K562 (cell line): Measurements from ENCODE around the gene TCF21. TPM values are rescaled to one million over a fixed set of nuclear protein-coding genes. Genes with fewer than 3 reads are reported as not detected.

Experiments used
- ATAC-seq: fragments of 200-7000 bp; cut with Tn5 transposase; 3 replicates; pipeline ENCODE4 v1.9.1; 2020; ENCODE audit warnings: moderate library complexity
- BruUV-seq: library from RNA; stranded (reverse); fragments of 400-500 nt; replicated peaks from 2 replicates; lab custom pipeline; 2021; lab: Mats Ljungman, UMichigan
- CTCF ChIA-PET: fragments of 300-600 bp; formaldehyde crosslinking; extraction: SDS; loops from one replicate; lab custom pipeline; 2021; ENCODE audit warnings: low intra/inter-chr PET ratio; lab: Yijun Ruan, JAX
- POLR2A ChIA-PET: fragments of 300-600, 350-650 bp; sonication (Branson Sonifier 250); formaldehyde crosslinking; extraction: SDS; loops from one replicate; lab custom pipeline; 2021; ENCODE audit warnings: antibody characterized with exemption, inconsistent platforms; lab: Yijun Ruan, JAX
- DNase-seq, 4 experiments: peaks; one replicate each; pipeline versions ENCODE4 v3.0.0 to v3.0.0-alpha.2; 2011 to 2018; ENCODE audit warnings: low spot score in 3 of 4, mixed read lengths in 3 of 4; ENCODE audit errors: extremely low read depth in 1 of 4
- FAIRE-seq: peaks from 2 replicates; lab custom pipeline; 2011; peaks lifted over from hg19 to GRCh38; lab: Jason Lieb, UNC
- H2AFZ ChIP-seq: 2 replicates; pipeline ENCODE4 v1.6.0; 2011; ENCODE audit warnings: low read depth, low read length, control low read depth, inconsistent platforms
- H3K27ac ChIP-seq: fragments of 200-600 bp; 3 replicates; pipeline ENCODE4 v1.8.0; 2011; ENCODE audit warnings: low read depth, mild to moderate bottlenecking, control low read depth, inconsistent platforms, low read length, moderate library complexity, mixed read lengths; ENCODE audit errors: extremely low read depth
- H3K27me3 ChIP-seq, 2 experiments: fragments of 300-600 bp in 1 of 2; 2 replicates in 1 of 2; 3 replicates in 1 of 2; pipeline versions ENCODE4 v1.6.0 to v1.8.0; 2011; ENCODE audit warnings: inconsistent platforms in 2 of 2, low read length in 2 of 2, mild to moderate bottlenecking in 1 of 2, mixed read lengths in 1 of 2, moderate library complexity in 1 of 2; ENCODE audit not compliant: control insufficient read depth in 2 of 2, insufficient read depth in 2 of 2
- H3K36me3 ChIP-seq: fragments of 300-600 bp; 3 replicates; pipeline ENCODE4 v1.8.0; 2011; ENCODE audit warnings: mild to moderate bottlenecking, low read length, inconsistent platforms; ENCODE audit not compliant: control insufficient read depth, insufficient read depth
- H3K4me1 ChIP-seq, 2 experiments: fragments of 200-600 bp in 1 of 2; replicated peaks in 1 of 2; 2 replicates in 1 of 2; 3 replicates in 1 of 2; pipeline versions ENCODE4 v1.5.1 to v1.8.0; 2011; ENCODE audit warnings: inconsistent platforms in 2 of 2, low read length in 2 of 2, mild to moderate bottlenecking in 1 of 2, mixed read lengths in 1 of 2, moderate library complexity in 1 of 2; ENCODE audit not compliant: control insufficient read depth in 2 of 2, insufficient read depth in 2 of 2
- H3K4me2 ChIP-seq: 2 replicates; pipeline ENCODE4 v1.6.1; 2011; ENCODE audit warnings: low read length, control low read depth, inconsistent platforms, mixed read lengths; ENCODE audit not compliant: insufficient read depth
- H3K4me3 ChIP-seq: fragments of 200-600 bp; sonication (generic), shearing (Covaris generic); 2 replicates; pipeline ENCODE4 v1.5.1; 2016; ENCODE audit warnings: control low read depth, inconsistent platforms
- H3K79me2 ChIP-seq: fragments of 200-600 bp; 3 replicates; pipeline ENCODE4 v1.8.0; 2011; ENCODE audit warnings: low read length, inconsistent platforms; ENCODE audit not compliant: control insufficient read depth, insufficient read depth
- H3K9ac ChIP-seq, 2 experiments: 2 replicates each; pipeline versions ENCODE4 v1.6.0 to v1.6.1; 2011; ENCODE audit warnings: low read depth in 2 of 2, low read length in 2 of 2, control low read depth in 1 of 2, inconsistent platforms in 1 of 2, mild to moderate bottlenecking in 1 of 2, mixed read lengths in 1 of 2; ENCODE audit not compliant: insufficient read depth in 1 of 2
- H3K9me1 ChIP-seq: one replicate; pipeline ENCODE4 v1.6.0; 2011; ENCODE audit warnings: inconsistent platforms, mild to moderate bottlenecking, low read length, moderate library complexity; ENCODE audit not compliant: control insufficient read depth, insufficient read depth
- H3K9me3 ChIP-seq: replicated peaks from 2 replicates; pipeline ENCODE4 v1.5.1; 2011; ENCODE audit warnings: low read depth, low read length, inconsistent platforms; ENCODE audit not compliant: control insufficient read depth, insufficient read depth
- H4K20me1 ChIP-seq: replicated peaks from 2 replicates; pipeline ENCODE4 v1.6.1; 2011; ENCODE audit warnings: low read length, inconsistent platforms, mixed read lengths; ENCODE audit not compliant: control insufficient read depth, insufficient read depth
- BACH1 ChIP-seq: fragments of 200-800 bp; sonication (Bioruptor generic); IDR thresholded peaks from 2 replicates; pipeline ENCODE4 v1.6.1; 2016; ENCODE audit warnings: missing genetic modification characterization, missing compliant biosample characterization
- BRD9 ChIP-seq: fragments of 450-650 bp; IDR thresholded peaks from 2 replicates; pipeline ENCODE4 v1.6.1; 2018; ENCODE audit warnings: low read depth; ENCODE audit not compliant: partially characterized antibody
- ERF ChIP-seq: fragments of 450-650 bp; formaldehyde crosslinking; IDR thresholded peaks from 2 replicates; pipeline ENCODE4 v1.4.0; 2020; ENCODE audit warnings: mild to moderate bottlenecking, mixed read lengths
- GTF2F1 ChIP-seq: IDR thresholded peaks from 2 replicates; pipeline ENCODE4 v1.6.1; 2011; ENCODE audit warnings: low read depth, low read length, improper control_type of control experiment
- NCOA6 ChIP-seq: fragments of 450-650 bp; IDR thresholded peaks from 2 replicates; pipeline ENCODE4 v1.6.1; 2017; ENCODE audit warnings: mild to moderate bottlenecking
- PHB2 ChIP-seq: fragments of 450-650 bp; IDR thresholded peaks from 2 replicates; pipeline ENCODE4 v1.6.1; 2017; ENCODE audit warnings: low read depth
- PHF20 ChIP-seq: fragments of 450-650 bp; IDR thresholded peaks from 2 replicates; pipeline ENCODE4 v1.6.1; 2018; ENCODE audit not compliant: partially characterized antibody
- POLR2B ChIP-seq: fragments of 450-650 bp; IDR thresholded peaks from 2 replicates; pipeline ENCODE4 v1.6.1; 2018; ENCODE audit warnings: low read depth; ENCODE audit not compliant: partially characterized antibody
- SETDB1 ChIP-seq: IDR thresholded peaks from one replicate; pipeline ENCODE4 v1.6.1; 2012; ENCODE audit warnings: low read length, control low read depth, inconsistent platforms
- ZNF277 ChIP-seq: fragments of 250-450 bp; sonication (Bioruptor Pico); IDR thresholded peaks from 2 replicates; pipeline ENCODE4 v1.8.0; 2022; ENCODE audit warnings: inconsistent platforms, mild to moderate bottlenecking, moderate library complexity, borderline replicate concordance
- ZNF76 ChIP-seq: fragments of 250-450 bp; sonication (Bioruptor Pico); IDR thresholded peaks from 2 replicates; pipeline ENCODE4 v1.4.0; 2020; ENCODE audit warnings: mild to moderate bottlenecking, moderate library complexity, borderline replicate concordance
- WGBS: fragments of 100-300 bp; shearing (Covaris generic); methylation state at CpG from one replicate; pipeline ENCODE4 v1.1.6; 2016; ENCODE audit warnings: low coverage, mixed read lengths; ENCODE audit not compliant: insufficient coverage; ENCODE audit errors: missing lambda C conversion rate; 5-methylcytosine and 5-hydroxymethylcytosine counted together
- in situ Hi-C: fragments of 300-500 bp; cut with MboI; formaldehyde crosslinking; loops from 4 replicates; pipeline ENCODE4 v1.15.0; 2018; ENCODE audit warnings: inconsistent platforms, mixed read lengths
- intact Hi-C: fragments of 100-400 bp; cut with micrococcal nuclease; formaldehyde crosslinking; loops from 2 replicates; pipeline ENCODE4 v1.14.2; 2022
- polyA plus RNA-seq, 8 experiments: library from polyadenylated mRNA; depleted of rRNA in 4 of 8; stranded (reverse) in 5 of 8; unstranded in 3 of 8; fragments of >200 nt; fragmentation: Nextera tagmentation in 2 of 8; fragmentation: Illumina TruSeq in 1 of 8; extraction: Ambion mirVana in 2 of 8; extraction: Trizol in 1 of 8; gene quantifications; 2 replicates each; pipeline versions ENCODE4 v1.2.1 to v1.2.3, GENCODE V29; 2011 to 2014; ENCODE audit warnings: inconsistent platforms in 1 of 8, missing spikeins in 1 of 8
- total RNA-seq, 7 experiments: library from RNA; depleted of rRNA in 6 of 7; stranded (reverse); fragments of >200 nt in 6 of 7; fragmentation: Illumina TruSeq in 2 of 7; extraction: Trizol in 2 of 7; gene quantifications; 2 replicates each; pipeline versions ENCODE4 v1.2.1 to v1.2.3, GENCODE V29; 2011 to 2021; ENCODE audit warnings: low replicate concordance in 1 of 7
- TF ChIP-seq, protein P1 (sequence below): fragments of 250-450 bp; sonication (Bioruptor Pico); IDR thresholded peaks from 2 replicates; pipeline ENCODE4 v1.8.0; 2021; ENCODE audit warnings: moderate library complexity, mild to moderate bottlenecking, inconsistent platforms
- TF ChIP-seq, protein P2 (sequence below): sonication (generic); formaldehyde crosslinking; IDR thresholded peaks from 2 replicates; pipeline ENCODE4 v1.8.0; 2022; ENCODE audit warnings: mild to moderate bottlenecking, missing genetic modification reagents

Gene TCF21
- total and polyA plus RNA-seq, 9 of the 15 experiments (the other 6 are each of a cell fraction or from before 2014, with no cell fraction given), result not detected

DNA sequence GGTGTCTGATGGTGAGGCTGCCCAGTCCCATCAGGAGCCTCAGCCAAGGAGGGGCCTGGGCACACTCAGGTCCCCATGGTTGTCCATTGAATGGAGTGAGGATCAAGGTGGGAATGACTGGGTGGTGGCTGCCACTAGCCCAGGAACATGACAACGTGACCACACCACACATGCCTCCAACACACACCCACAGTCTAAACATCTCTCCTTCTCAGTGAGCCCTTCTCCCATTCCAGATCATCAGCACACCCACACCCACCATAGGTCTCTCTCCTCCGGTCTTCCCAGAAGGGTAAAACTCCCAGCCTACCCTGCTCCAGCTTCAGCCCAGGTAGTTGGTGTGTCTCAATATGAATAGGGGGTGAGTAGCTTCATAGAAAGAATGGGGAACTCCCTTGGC lies 5.5 kb downstream of the TCF21 start:
- CTCF ChIA-PET, result no interaction called here
- H3K9me3 ChIP-seq, result no peaks in the 10 kb centered on the region; the same call in 1 of the 2 replicates
- 0% methylated on average over 2 of the region's 2 CpGs for WGBS
- TF ChIP-seq PHF20, result no peak
- no peak for TF ChIP-seq POLR2B
- TF ChIP-seq BRD9, result no peak
- no peak for TF ChIP-seq ZNF277 (CRISPR knock-in tag)
- no peak for TF ChIP-seq ZNF76 (CRISPR knock-in tag)
- TF ChIP-seq, protein P1, sequence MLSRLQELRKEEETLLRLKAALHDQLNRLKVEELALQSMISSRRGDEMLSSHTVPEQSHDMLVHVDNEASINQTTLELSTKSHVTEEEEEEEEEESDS (CRISPR knock-in tag), result no peak
- TF ChIP-seq, protein P2, sequence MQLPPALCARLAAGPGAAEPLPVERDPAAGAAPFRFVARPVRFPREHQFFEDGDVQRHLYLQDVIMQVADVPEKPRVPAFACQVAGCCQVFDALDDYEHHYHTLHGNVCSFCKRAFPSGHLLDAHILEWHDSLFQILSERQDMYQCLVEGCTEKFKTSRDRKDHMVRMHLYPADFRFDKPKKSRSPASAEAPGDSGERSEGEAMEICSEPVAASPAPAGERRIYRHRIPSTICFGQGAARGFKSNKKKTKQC (CRISPR knock-in tag), result no peak
- no peak for TF ChIP-seq PHB2
- TF ChIP-seq GTF2F1, result no peak
- no peak for TF ChIP-seq SETDB1
- TF ChIP-seq ERF (CRISPR knock-in tag), result no peak
- no peak for TF ChIP-seq NCOA6
- no peak for TF ChIP-seq BACH1 (tag)
- TF ChIP-seq, all 486 proteins: peak for 0
- no peaks in the 10 kb centered on the region; the same call in 1 of the 2 replicates for H4K20me1 ChIP-seq
- no TSS peak for BruUV-seq
- no peaks in the 10 kb centered on the region for H3K36me3 ChIP-seq
- H3K9ac ChIP-seq, result no peak overlapping the region
- H3K4me2 ChIP-seq, result no peak overlapping the region
- no peak overlapping the region for H3K4me3 ChIP-seq
- no peaks in the 10 kb centered on the region for H3K9me1 ChIP-seq
- no peak overlapping the region for H3K27ac ChIP-seq
- POLR2A ChIA-PET, result interaction anchor here (1.0 to 1.2 kb wide), 2 partner anchors 9 to 10 kb away, joined by 3 read pairs; no protein-coding TSS in a partner anchor
- in situ Hi-C loops (no loop called here), intact Hi-C loops (no loop called here)
- ATAC-seq (no peak), FAIRE-seq (no peak), DNase-seq (no peak)
- peaks cover 47 to 62% of the 10 kb centered on the region in 2 experiments for H3K27me3 ChIP-seq
- H3K4me1 ChIP-seq, result peaks cover 0 to 18% of the 10 kb centered on the region in 2 experiments; a peak in 2 of 5 replicates
- no peak overlapping the region for H2AFZ ChIP-seq
- no peaks in the 10 kb centered on the region for H3K79me2 ChIP-seq
